A549 (cell line): ENCODE data around the gene KLC3.

Source experiments
- EHF ChIP-seq: fragments of 250-450 bp; sonication (Bioruptor Pico); IDR thresholded peaks from 2 replicates; pipeline ENCODE4 v1.5.0; 2020; ENCODE audit warnings: mild to moderate bottlenecking
- EP300 ChIP-seq, 2 experiments: fragments of >200 bp; sonication (Bioruptor Twin); formaldehyde crosslinking; IDR thresholded peaks; 2 replicates in 1 of 2; 3 replicates in 1 of 2; pipeline ENCODE4 v1.6.1; 2016 to 2017
- JUN ChIP-seq, 2 experiments: fragments of >200 bp; sonication (Bioruptor Twin); formaldehyde crosslinking; IDR thresholded peaks; 2 replicates in 1 of 2; 3 replicates in 1 of 2; pipeline ENCODE4 v1.6.1; 2016 to 2017
- PHF8 ChIP-seq: fragments of 200-600 bp; sonication (generic); IDR thresholded peaks from 2 replicates; pipeline ENCODE4 v1.6.1; 2016; ENCODE audit warnings: low read depth, mild to moderate bottlenecking, antibody characterized with exemption, moderate library complexity, borderline replicate concordance
- POLR2A ChIP-seq: IDR thresholded peaks from 2 replicates; pipeline ENCODE4 v1.6.1; 2012; ENCODE audit warnings: mild to moderate bottlenecking, low read length
- SREBF2 ChIP-seq: fragments of 450-650 bp; IDR thresholded peaks from 2 replicates; pipeline ENCODE4 v1.6.1; 2014; ENCODE audit warnings: mild to moderate bottlenecking, moderate library complexity
- TF ChIP-seq, protein P1 (sequence below): IDR thresholded peaks from 2 replicates; pipeline ENCODE4 v1.6.1; 2012; ENCODE audit warnings: low read depth, borderline replicate concordance
- TF ChIP-seq, protein P2 (sequence below): fragments of 200-600 bp; sonication (generic); IDR thresholded peaks from 2 replicates; pipeline ENCODE4 v1.6.1; 2016; ENCODE audit warnings: antibody characterized with exemption, mild to moderate bottlenecking, moderate library complexity

DNA sequence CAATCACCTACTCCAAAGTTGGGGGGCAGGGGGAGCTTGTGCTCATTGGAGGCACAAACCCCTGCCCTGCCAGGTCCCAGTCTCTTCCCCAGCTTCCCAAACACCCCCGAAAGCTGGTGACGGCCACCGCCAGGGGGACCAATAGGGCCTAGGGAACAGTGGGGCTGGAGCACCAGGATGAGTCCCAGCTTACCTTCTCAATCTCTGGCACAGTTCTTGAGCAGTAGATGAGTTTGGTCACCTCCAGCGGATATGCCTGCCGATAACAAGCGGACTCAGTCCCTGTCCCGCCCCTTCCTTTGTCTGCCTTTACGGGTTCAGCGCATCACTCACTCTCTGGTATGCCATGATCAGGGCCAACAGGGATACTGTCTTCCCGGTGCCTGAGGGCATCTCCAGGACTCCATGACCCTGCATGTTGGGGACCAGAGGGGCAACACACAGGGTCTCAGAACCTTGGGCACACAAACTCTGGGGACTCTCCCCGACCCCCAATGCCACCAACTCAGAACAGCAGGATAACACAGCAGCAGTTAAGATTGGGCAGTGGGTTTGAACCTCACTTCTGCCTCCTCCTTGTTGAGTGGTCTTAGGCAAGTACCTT lies 28.3 kb downstream of the KLC3 start:
- TF ChIP-seq POLR2A (no peak), SREBF2 (no peak), EP300 (IDR thresholded peaks at IDR 0.05) (no peak), EHF (CRISPR knock-in tag) (no peak), PHF8 (no peak), JUN (IDR thresholded peaks at IDR 0.05) (no peak)
- TF ChIP-seq, protein P1, sequence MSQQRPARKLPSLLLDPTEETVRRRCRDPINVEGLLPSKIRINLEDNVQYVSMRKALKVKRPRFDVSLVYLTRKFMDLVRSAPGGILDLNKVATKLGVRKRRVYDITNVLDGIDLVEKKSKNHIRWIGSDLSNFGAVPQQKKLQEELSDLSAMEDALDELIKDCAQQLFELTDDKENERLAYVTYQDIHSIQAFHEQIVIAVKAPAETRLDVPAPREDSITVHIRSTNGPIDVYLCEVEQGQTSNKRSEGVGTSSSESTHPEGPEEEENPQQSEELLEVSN = no peak
- TF ChIP-seq, protein P2, sequence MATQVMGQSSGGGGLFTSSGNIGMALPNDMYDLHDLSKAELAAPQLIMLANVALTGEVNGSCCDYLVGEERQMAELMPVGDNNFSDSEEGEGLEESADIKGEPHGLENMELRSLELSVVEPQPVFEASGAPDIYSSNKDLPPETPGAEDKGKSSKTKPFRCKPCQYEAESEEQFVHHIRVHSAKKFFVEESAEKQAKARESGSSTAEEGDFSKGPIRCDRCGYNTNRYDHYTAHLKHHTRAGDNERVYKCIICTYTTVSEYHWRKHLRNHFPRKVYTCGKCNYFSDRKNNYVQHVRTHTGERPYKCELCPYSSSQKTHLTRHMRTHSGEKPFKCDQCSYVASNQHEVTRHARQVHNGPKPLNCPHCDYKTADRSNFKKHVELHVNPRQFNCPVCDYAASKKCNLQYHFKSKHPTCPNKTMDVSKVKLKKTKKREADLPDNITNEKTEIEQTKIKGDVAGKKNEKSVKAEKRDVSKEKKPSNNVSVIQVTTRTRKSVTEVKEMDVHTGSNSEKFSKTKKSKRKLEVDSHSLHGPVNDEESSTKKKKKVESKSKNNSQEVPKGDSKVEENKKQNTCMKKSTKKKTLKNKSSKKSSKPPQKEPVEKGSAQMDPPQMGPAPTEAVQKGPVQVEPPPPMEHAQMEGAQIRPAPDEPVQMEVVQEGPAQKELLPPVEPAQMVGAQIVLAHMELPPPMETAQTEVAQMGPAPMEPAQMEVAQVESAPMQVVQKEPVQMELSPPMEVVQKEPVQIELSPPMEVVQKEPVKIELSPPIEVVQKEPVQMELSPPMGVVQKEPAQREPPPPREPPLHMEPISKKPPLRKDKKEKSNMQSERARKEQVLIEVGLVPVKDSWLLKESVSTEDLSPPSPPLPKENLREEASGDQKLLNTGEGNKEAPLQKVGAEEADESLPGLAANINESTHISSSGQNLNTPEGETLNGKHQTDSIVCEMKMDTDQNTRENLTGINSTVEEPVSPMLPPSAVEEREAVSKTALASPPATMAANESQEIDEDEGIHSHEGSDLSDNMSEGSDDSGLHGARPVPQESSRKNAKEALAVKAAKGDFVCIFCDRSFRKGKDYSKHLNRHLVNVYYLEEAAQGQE = no peak
